DMS153 (cell line): ENCODE results near the gene PTK6.

Source experiments
- DNase-seq: peaks from one replicate; lab custom pipeline; 2025; lab: John Stamatoyannopoulos, UW

The PTK6 gene

GRCh38 chr20:63494420-63495166, 42.6 kb downstream of the PTK6 start:
- no peak for DNase-seq

GRCh38 chr20:63494084-63494419, 43.1 kb downstream of the PTK6 start:
- DNase-seq: no peak

- no peak for DNase-seq
These were observed 43.6 kb downstream of the PTK6 start for GRCh38 chr20:63493563-63494020.

- no peak for DNase-seq
These were observed 44.2 kb downstream of the PTK6 start for GRCh38 chr20:63492982-63493381.

- DNase-seq: no peak
These were observed 44.7 kb downstream of the PTK6 start for GRCh38 chr20:63492518-63492917.

GRCh38 chr20:63491635-63492230, 45.4 kb downstream of the PTK6 start:
- DNase-seq: no peak

- DNase-seq: no peak
These were observed 46.1 kb downstream of the PTK6 start for GRCh38 chr20:63491078-63491477.

GRCh38 chr20:63490416-63490815, 46.8 kb downstream of the PTK6 start:
- DNase-seq: no peak

- no peak for DNase-seq
These were observed 48.6 kb downstream of the PTK6 start for GRCh38 chr20:63488315-63489251.

- DNase-seq: no peak
These were observed 49.4 kb downstream of the PTK6 start for GRCh38 chr20:63487781-63488241.

- DNase-seq: no peak
These were observed 49.9 kb downstream of the PTK6 start for GRCh38 chr20:63487116-63487764.

GRCh38 chr20:63486300-63486855, 50.8 kb downstream of the PTK6 start:
- no peak for DNase-seq

GRCh38 chr20:63484651-63485403, 52.3 kb downstream of the PTK6 start:
- no peak for DNase-seq

GRCh38 chr20:63484236-63484635, 52.9 kb downstream of the PTK6 start:
- no peak for DNase-seq

- no peak for DNase-seq
These were observed 53.3 kb downstream of the PTK6 start for GRCh38 chr20:63483834-63484233.

- no peak for DNase-seq
These were observed 55.1 kb downstream of the PTK6 start for GRCh38 chr20:63482021-63482587.

- no peak for DNase-seq
These were observed 55.7 kb downstream of the PTK6 start for GRCh38 chr20:63481503-63481902.

- DNase-seq: peak; percentile 17
These were observed 57.3 kb downstream of the PTK6 start for GRCh38 chr20:63479695-63480419.

GRCh38 chr20:63478346-63479302, 58.6 kb downstream of the PTK6 start:
- no peak for DNase-seq
